22Rv1 (cell line): ENCODE measurements around the gene TENM4.

ENCODE experiments used
- H3K27ac ChIP-seq: fragments of 450-650 bp; 2 replicates; pipeline ENCODE4 v1.5.1; 2017
- CTCF ChIP-seq: fragments of 450-650 bp; IDR thresholded peaks from 2 replicates; pipeline ENCODE4 v1.5.1; 2017; ENCODE audit warnings: mild to moderate bottlenecking
- ZFX ChIP-seq: fragments of 450-650 bp; IDR thresholded peaks from 2 replicates; pipeline ENCODE4 v1.6.1; 2017; ENCODE audit warnings: antibody characterized with exemption, borderline replicate concordance

TENM4 gene

GRCh38 chr11:79481795-79482194 lies 41.0 kb upstream of the TENM4 start:
- H3K27ac ChIP-seq: no peak overlapping the region
- TF ChIP-seq CTCF: no peak
- TF ChIP-seq ZFX: no peak

GRCh38 chr11:79480864-79481263 lies 40.0 kb upstream of the TENM4 start:
- no peak overlapping the region for H3K27ac ChIP-seq
- no peak for TF ChIP-seq CTCF
- no peak for TF ChIP-seq ZFX

GRCh38 chr11:79472819-79473529 lies 32.1 kb upstream of the TENM4 start:
- TF ChIP-seq ZFX (no peak), CTCF (no peak)
- no peak overlapping the region for H3K27ac ChIP-seq

GRCh38 chr11:79471071-79471844 lies 30.4 kb upstream of the TENM4 start:
- H3K27ac ChIP-seq: no peak overlapping the region
- no peak for TF ChIP-seq ZFX
- no peak for TF ChIP-seq CTCF

- H3K27ac ChIP-seq: no peak overlapping the region
- no peak for TF ChIP-seq CTCF
- no peak for TF ChIP-seq ZFX
Measured at GRCh38 chr11:79470161-79470560, 29.3 kb upstream of the TENM4 start.

GRCh38 chr11:79467761-79468160 lies 26.9 kb upstream of the TENM4 start:
- no peak overlapping the region for H3K27ac ChIP-seq
- no peak for TF ChIP-seq ZFX
- TF ChIP-seq CTCF: no peak

GRCh38 chr11:79466411-79466810 lies 25.6 kb upstream of the TENM4 start:
- H3K27ac ChIP-seq: no peak overlapping the region

More at GRCh38 chr11:79466411-79466810, 25.6 kb upstream of the TENM4 start:
- TF ChIP-seq ZFX: no peak
- no peak for TF ChIP-seq CTCF
